HFFc6 (cell line): ENCODE measurements around the gene PRPF31. TPM values are rescaled to one million over a fixed set of nuclear protein-coding genes. Genes with fewer than 3 reads are reported as not detected.

ENCODE experiments used
- DNase-seq: peaks from one replicate; pipeline ENCODE4 v3.0.0-alpha.2; 2018
- H3K27ac Mint-ChIP-seq: 2 replicates; pipeline ENCODE4 v1.8.0; 2020; ENCODE audit warnings: mild to moderate bottlenecking, mixed read lengths
- H3K27me3 Mint-ChIP-seq: 2 replicates; pipeline ENCODE4 v1.8.0; 2021; ENCODE audit warnings: mild to moderate bottlenecking, moderate library complexity, mixed read lengths; ENCODE audit not compliant: insufficient read depth
- H3K36me3 Mint-ChIP-seq: 2 replicates; pipeline ENCODE4 v1.8.0; 2021; ENCODE audit warnings: low read depth, mixed read lengths
- H3K4me1 Mint-ChIP-seq: 2 replicates; pipeline ENCODE4 v1.8.0; 2020; ENCODE audit warnings: low read depth, mixed read lengths
- H3K4me3 Mint-ChIP-seq: 2 replicates; pipeline ENCODE4 v1.8.0; 2020; ENCODE audit warnings: mild to moderate bottlenecking, moderate library complexity, mixed read lengths
- H3K9me3 Mint-ChIP-seq: 2 replicates; pipeline ENCODE4 v1.8.0; 2020; ENCODE audit warnings: mild to moderate bottlenecking, mixed read lengths
- CTCF ChIP-seq: fragments of 200-600 bp; sonication (generic); IDR thresholded peaks from 2 replicates; pipeline ENCODE4 v1.5.0; 2021; ENCODE audit warnings: antibody characterized with exemption, mild to moderate bottlenecking
- long read RNA-seq: library from polyadenylated mRNA; unstranded; transcript quantifications from one replicate; pipeline ENCODE4 v2.0.0, GENCODE V29; 2019
- total RNA-seq, 6 experiments: library from RNA; stranded (reverse); fragmentation: NEBNext Ultra II Directional; extraction: Animal tissue kit (Norgen Biotek cat#: 25700); gene quantifications; 2 replicates in 1 of 6; 3 replicates in 5 of 6; pipeline ENCODE4 v1.2.3, GENCODE V29; 2021

PRPF31 gene
- total RNA-seq = 10 to 100 TPM; 66.1 to 92.5 (median 83.6) TPM
- long read RNA-seq, transcript PRPF31-201 (14 exons, 2,126 nt) = major isoform, 89 of 125 reads
- long read RNA-seq, partial matches to known transcripts = 26 of 125 reads
- long read RNA-seq, other reads (novel, unspliced or antisense) = 10 of 125 reads

GRCh38 chr19:54115109-54116063, at the start of gene PRPF31, which contains the start of gene TFPT:
PRPF31 (plus strand) TSS chr19:54115754; CDS start chr19:54118279, 2,525 bp downstream.
TFPT (minus strand) TSS chr19:54115657; CDS start chr19:54115269, 388 bp downstream.
- Mint-ChIP-seq H3K4me1 (peaks cover 32% of the 10 kb centered on the region), H3K27me3 (peaks cover 8% of the 10 kb centered on the region), H3K4me3 (peak within 1 kb of the TSS; percentile 97), H3K9me3 (no peaks in the 10 kb centered on the region; the same call in 1 of the 2 replicates), H3K27ac (peak within 1 kb of the TSS; percentile 97), H3K36me3 (peaks cover 33% of the 10 kb centered on the region)
- no peak for TF ChIP-seq CTCF
- peak; percentile 96 for DNase-seq

GRCh38 chr19:54069470-54069869, 46.1 kb upstream of the PRPF31 start:
- H3K4me1 Mint-ChIP-seq = no peaks in the 10 kb centered on the region
- H3K9me3 Mint-ChIP-seq = peaks cover 12% of the 10 kb centered on the region
- no peaks in the 10 kb centered on the region for H3K36me3 Mint-ChIP-seq
- TF ChIP-seq CTCF = no peak
- H3K27me3 Mint-ChIP-seq = peaks cover 21% of the 10 kb centered on the region
- H3K4me3 Mint-ChIP-seq = no peak overlapping the region
- DNase-seq = no peak
- no peak overlapping the region for H3K27ac Mint-ChIP-seq

- H3K4me1 Mint-ChIP-seq = no peaks in the 10 kb centered on the region
- H3K4me3 Mint-ChIP-seq = no peak overlapping the region
- H3K9me3 Mint-ChIP-seq = peaks cover 11% of the 10 kb centered on the region
- H3K36me3 Mint-ChIP-seq = no peaks in the 10 kb centered on the region
- no peak for TF ChIP-seq CTCF
- peaks cover 10% of the 10 kb centered on the region for H3K27me3 Mint-ChIP-seq
- H3K27ac Mint-ChIP-seq = no peak overlapping the region
- no peak for DNase-seq
Measured at GRCh38 chr19:54073829-54074228, 41.7 kb upstream of the PRPF31 start.

- TF ChIP-seq CTCF = no peak
- DNase-seq = no peak
- Mint-ChIP-seq H3K9me3 (peaks cover 7% of the 10 kb centered on the region), H3K27me3 (peaks cover 15% of the 10 kb centered on the region), H3K4me3 (no peak overlapping the region), H3K27ac (no peak overlapping the region), H3K36me3 (no peaks in the 10 kb centered on the region), H3K4me1 (no peaks in the 10 kb centered on the region)
Measured at GRCh38 chr19:54074851-54075250, 40.7 kb upstream of the PRPF31 start.

- H3K9me3 Mint-ChIP-seq = peaks cover 23% of the 10 kb centered on the region
- H3K4me3 Mint-ChIP-seq = no peak overlapping the region
- H3K27ac Mint-ChIP-seq = no peak overlapping the region
- H3K4me1 Mint-ChIP-seq = no peaks in the 10 kb centered on the region
- peaks cover 14% of the 10 kb centered on the region for H3K27me3 Mint-ChIP-seq
- H3K36me3 Mint-ChIP-seq = no peaks in the 10 kb centered on the region
- TF ChIP-seq CTCF = no peak
- DNase-seq = no peak
Measured at GRCh38 chr19:54077334-54077733, 38.2 kb upstream of the PRPF31 start.
